22Rv1 (cell line): ENCODE results near the gene NDUFAF3.

Experiments used
- ZFX ChIP-seq: fragments of 450-650 bp; IDR thresholded peaks from 2 replicates; pipeline ENCODE4 v1.6.1; 2017; ENCODE audit warnings: antibody characterized with exemption, borderline replicate concordance
- TF ChIP-seq, protein P1 (sequence below): fragments of 450-650 bp; IDR thresholded peaks from 2 replicates; pipeline ENCODE4 v1.5.1; 2017; ENCODE audit warnings: mild to moderate bottlenecking

DNA sequence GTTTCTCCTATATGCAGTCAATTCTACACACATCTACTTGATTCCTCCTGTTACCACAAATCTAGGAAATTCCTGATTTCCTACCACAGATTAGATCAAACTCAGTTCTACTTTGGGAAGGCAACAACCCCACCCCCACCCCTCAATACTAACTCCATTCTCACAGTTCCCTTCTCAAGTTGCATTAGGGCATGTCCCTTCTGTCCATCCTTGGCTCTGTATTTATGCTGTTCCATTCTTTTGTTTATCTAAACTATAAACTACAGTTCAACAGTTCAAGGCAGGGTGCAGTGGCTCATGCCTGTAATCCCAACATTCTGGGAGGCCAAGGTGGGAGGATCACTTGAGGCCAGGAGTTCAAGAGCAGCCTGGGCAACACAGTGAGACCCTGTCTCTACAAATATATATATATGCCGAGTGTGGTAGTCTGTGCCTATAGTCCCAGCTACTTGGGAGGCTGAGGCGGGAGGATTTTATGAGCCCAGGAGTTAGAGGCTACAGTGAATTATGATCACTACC, 32.5 kb downstream of the NDUFAF3 start:
- TF ChIP-seq, protein P1, sequence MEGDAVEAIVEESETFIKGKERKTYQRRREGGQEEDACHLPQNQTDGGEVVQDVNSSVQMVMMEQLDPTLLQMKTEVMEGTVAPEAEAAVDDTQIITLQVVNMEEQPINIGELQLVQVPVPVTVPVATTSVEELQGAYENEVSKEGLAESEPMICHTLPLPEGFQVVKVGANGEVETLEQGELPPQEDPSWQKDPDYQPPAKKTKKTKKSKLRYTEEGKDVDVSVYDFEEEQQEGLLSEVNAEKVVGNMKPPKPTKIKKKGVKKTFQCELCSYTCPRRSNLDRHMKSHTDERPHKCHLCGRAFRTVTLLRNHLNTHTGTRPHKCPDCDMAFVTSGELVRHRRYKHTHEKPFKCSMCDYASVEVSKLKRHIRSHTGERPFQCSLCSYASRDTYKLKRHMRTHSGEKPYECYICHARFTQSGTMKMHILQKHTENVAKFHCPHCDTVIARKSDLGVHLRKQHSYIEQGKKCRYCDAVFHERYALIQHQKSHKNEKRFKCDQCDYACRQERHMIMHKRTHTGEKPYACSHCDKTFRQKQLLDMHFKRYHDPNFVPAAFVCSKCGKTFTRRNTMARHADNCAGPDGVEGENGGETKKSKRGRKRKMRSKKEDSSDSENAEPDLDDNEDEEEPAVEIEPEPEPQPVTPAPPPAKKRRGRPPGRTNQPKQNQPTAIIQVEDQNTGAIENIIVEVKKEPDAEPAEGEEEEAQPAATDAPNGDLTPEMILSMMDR, result no peak
- no peak for TF ChIP-seq ZFX
